Astrocyte of the cerebellum (primary cell): ENCODE results near the gene MORN5.
A peak's percentile ranks its signal among the peaks of the same experiment; 100 is the strongest.

Experiments used
- DNase-seq: peaks from one replicate; pipeline ENCODE4 v3.0.0-alpha.2; 2011; ENCODE audit warnings: low read depth
- H3K4me3 ChIP-seq: 2 replicates; pipeline ENCODE4 v1.5.1; 2011; ENCODE audit warnings: mild to moderate bottlenecking, low read depth, low read length, moderate library complexity
- in situ Hi-C: cut with HindIII; loops from 2 replicates; pipeline ENCODE4 v1.10.0; 2017; ENCODE audit warnings: low sequenced_read_pairs
- TF ChIP-seq, protein P1 (sequence below): IDR thresholded peaks from 2 replicates; pipeline ENCODE4 v1.5.1; 2012; ENCODE audit warnings: low read length, low read depth, moderate library complexity, mild to moderate bottlenecking; ENCODE audit errors: missing control alignments

Gene MORN5

DNA sequence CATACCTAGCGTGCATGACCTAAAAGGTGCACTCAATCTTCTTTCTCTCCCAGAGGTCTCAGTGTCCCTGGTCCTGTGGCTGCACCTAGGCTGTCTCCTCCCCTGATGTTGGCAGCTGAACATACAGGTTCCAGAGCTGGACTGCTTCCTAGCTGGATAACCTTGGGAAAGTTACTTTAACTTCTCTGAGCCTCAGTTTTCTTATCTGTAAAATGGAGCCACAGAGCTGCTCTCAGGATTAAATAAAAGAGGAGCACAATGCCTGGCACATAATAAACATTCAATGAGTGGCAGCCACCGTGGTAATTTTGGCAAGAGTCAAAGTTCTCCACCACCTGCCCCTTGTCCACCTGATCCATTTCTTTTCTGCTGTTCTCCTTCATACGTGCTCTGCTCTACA lies 14.0 kb downstream of the MORN5 start:
- no peak overlapping the region for H3K4me3 ChIP-seq

DNA sequence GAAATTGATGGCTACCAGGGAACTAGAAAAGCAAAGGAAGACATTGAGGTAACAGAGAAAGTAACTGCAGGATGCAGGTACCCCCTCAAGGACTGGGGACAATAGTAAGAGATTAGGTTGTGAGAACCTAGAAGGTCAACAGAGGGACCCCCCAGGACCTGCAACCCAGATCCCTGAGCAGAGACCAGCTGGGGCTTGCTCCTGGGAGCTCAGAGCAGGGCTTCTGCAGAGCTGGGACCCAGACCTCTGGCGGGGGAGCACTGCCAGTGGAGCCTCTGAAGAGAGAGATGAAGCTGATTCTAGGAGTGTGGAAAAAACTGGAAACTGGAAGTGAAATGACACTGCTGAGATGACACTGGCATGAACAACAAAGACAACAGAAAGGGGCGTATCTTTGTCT lies 17.2 kb downstream of the MORN5 start:
- in situ Hi-C loops = no loop called here
- H3K4me3 ChIP-seq = no peak overlapping the region
- no peak for DNase-seq
- TF ChIP-seq, protein P1, sequence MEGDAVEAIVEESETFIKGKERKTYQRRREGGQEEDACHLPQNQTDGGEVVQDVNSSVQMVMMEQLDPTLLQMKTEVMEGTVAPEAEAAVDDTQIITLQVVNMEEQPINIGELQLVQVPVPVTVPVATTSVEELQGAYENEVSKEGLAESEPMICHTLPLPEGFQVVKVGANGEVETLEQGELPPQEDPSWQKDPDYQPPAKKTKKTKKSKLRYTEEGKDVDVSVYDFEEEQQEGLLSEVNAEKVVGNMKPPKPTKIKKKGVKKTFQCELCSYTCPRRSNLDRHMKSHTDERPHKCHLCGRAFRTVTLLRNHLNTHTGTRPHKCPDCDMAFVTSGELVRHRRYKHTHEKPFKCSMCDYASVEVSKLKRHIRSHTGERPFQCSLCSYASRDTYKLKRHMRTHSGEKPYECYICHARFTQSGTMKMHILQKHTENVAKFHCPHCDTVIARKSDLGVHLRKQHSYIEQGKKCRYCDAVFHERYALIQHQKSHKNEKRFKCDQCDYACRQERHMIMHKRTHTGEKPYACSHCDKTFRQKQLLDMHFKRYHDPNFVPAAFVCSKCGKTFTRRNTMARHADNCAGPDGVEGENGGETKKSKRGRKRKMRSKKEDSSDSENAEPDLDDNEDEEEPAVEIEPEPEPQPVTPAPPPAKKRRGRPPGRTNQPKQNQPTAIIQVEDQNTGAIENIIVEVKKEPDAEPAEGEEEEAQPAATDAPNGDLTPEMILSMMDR = no peak

More for the DNA sequence above, 14.0 kb downstream of the MORN5 start:
- in situ Hi-C loops = no loop called here
- TF ChIP-seq, protein P1 = no peak
- no peak for DNase-seq

DNA sequence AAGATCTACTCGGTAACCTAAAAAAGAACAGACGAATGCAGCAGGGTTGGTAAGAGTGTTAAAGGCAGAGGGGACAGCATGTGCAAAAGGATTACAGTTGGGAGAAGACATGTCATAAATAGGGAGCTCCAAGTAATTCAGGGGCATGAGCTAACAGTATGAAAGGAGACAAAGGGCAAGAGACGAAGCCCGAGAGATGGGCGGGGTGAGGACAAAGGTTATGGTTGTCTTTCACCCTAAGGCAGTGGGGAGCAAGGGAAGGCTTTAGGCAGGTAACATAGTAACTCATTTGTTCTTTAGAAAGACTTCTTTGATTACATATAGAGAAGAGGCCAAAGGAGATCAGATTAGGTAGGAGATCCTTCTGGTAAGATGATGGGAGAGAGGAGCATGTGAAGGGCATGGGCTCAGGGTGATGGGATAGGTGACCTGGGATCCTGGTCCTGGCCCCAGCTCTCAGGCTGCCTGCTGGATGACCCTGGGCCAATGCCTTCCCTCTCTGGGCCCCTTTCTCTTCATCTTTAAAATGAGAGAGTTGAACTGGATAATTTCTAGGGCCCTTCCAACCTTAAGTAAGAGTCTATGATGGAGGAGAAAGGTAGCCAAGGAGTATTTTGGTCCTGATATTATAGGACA lies 19.5 kb downstream of the MORN5 start:
- no peak overlapping the region for H3K4me3 ChIP-seq
- TF ChIP-seq, protein P1 = no peak
- in situ Hi-C loops = no loop called here
- DNase-seq = no peak

DNA sequence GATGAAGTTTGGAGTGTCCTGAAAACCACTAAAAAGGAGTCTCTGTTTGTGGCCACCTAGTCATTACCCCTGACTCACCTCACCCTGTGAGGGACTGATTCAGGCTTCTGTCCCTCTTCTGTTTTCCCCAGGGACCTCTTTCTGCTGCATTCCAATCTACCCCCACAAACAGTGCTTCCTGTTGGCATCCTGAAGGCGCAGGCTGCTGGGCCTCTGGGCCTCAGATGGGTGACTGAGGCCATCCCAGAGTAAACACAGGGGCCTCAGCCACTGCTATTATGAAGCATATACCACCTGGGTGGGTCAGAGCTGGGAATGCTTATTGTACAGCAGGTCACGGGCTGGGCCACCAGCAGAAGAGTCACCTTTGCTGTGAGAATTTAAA lies 20.0 kb downstream of the MORN5 start:
- no peak for DNase-seq
- H3K4me3 ChIP-seq = no peak overlapping the region
- in situ Hi-C loops = no loop called here
- TF ChIP-seq, protein P1 = no peak

DNA sequence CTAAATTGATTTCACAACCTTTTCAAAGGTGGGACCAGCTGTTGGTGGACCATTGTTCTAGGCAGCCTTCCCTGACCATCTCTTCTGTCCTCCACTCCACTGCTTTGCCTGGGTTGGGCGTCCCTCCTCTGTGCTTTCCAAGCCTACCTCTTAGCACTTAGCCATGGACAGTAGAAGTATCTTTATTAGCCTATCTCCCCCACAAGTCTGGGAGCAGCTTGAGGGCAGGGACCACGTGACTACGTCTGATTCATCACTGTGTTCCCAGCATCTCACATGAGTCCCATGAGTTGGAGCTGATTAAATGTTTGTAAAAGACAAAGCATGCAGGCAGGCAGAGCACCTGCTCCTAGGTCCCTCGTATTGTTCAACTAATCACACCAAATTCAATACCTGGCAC lies 20.9 kb downstream of the MORN5 start:
- H3K4me3 ChIP-seq = no peak overlapping the region
- in situ Hi-C loops = no loop called here
- TF ChIP-seq, protein P1 = no peak
- peak; percentile 20 for DNase-seq

DNA sequence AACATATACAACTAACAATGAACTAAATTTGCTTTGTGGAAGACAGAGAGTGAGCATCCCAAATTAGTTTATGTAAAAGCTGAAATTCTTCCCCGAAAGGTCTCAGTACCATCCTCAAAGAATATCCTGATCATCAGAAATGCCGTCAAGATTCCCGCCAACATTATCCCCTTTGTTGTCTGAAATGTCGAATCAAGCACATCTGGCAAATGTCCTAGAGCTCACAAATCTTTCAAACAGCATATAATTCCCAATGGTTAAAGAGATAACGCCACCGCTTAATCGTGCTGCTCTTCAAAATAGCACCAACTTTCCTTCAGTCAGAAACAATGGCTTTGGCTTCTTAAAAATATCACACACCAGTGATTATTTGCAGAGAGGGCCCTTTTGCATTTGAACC lies 23.8 kb downstream of the MORN5 start:
- in situ Hi-C loops = no loop called here
- TF ChIP-seq, protein P1 = no peak
- no peak overlapping the region for H3K4me3 ChIP-seq
- DNase-seq = no peak

DNA sequence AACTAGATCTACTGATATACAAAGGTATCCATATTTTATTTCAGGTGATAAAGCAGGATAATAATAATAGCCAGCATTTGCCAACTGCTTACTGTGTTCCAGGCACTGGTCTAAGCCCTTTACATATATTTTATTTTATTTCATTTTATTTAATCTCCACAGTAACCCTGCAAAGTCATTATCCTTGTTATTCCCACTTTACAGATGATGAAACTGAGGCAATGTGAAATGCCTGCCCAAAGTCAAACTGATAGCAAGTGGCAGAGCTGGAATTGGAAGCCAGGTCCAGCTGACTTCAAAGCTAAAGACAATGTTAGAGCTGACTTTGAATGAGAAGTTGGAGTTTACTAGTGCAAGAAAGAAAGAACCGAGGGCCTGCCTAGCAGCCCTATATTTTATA lies 24.8 kb downstream of the MORN5 start:
- H3K4me3 ChIP-seq = no peak overlapping the region
- TF ChIP-seq, protein P1 = no peak
- no peak for DNase-seq
- in situ Hi-C loops = no loop called here
